Mammary epithelial cell (primary cell): Measurements from ENCODE around the gene ZFAND5.
A peak's percentile ranks its signal among the peaks of the same experiment; 100 is the strongest.

ENCODE experiments used
- CTCF ChIP-seq, 2 donors: IDR thresholded peaks in 1 of 2; conservative IDR thresholded peaks in 1 of 2; 2 replicates each; pipeline ENCODE4 v1.5.1; 2011 to 2012; ENCODE audit warnings: inconsistent platforms in 2 of 2, low read length in 2 of 2, mild to moderate bottlenecking in 2 of 2, control low read depth in 1 of 2, low read depth in 1 of 2; ENCODE audit not compliant: insufficient read depth in 1 of 2; ENCODE audit errors: extremely low read depth in 1 of 2
- EZH2 ChIP-seq: IDR thresholded peaks from 2 replicates; pipeline ENCODE4 v1.6.1; 2012; ENCODE audit warnings: low read length, inconsistent platforms, borderline replicate concordance

GRCh38 chr9:72365525-72366256 lies 683 bp upstream of the ZFAND5 start:
- peak in 1 of 2 donors; percentile 19 for TF ChIP-seq CTCF (conservative IDR thresholded peaks at IDR 0.05 in 1 of 2, IDR thresholded peaks at IDR 0.05 in 1 of 2; ENCODE audit: extremely low read depth in 1 of 2, insufficient read depth in 1 of 2, low read depth in 1 of 2, low read length in 2 of 2)
- no peak for TF ChIP-seq EZH2
